Measurements from ENCODE around the gene RAET1L. TPM values are rescaled to one million over a fixed set of nuclear protein-coding genes. Genes with fewer than 3 reads are reported as not detected.

Gene RAET1L
- total and polyA plus RNA-seq, 2 donors (not counting 1 experiment from before 2014, with no cell fraction given): not detected

- H2AFZ ChIP-seq (ENCODE audit: low read length): no peak overlapping the region
- no peaks in the 10 kb centered on the region for H4K20me1 ChIP-seq (ENCODE audit: control insufficient read depth, extremely low read depth, insufficient read depth, low read length)
- no peaks in the 10 kb centered on the region for H3K79me2 ChIP-seq (ENCODE audit: control insufficient read depth, insufficient read depth, low read length)
- H3K4me1 ChIP-seq (ENCODE audit: control insufficient read depth, extremely low read depth, insufficient read depth, low read length): no peaks in the 10 kb centered on the region
- H3K9ac ChIP-seq (ENCODE audit: insufficient read depth, low read length): no peak overlapping the region
- H3K27ac ChIP-seq (ENCODE audit: insufficient read depth, low read length): no peak overlapping the region
- H3K4me2 ChIP-seq (ENCODE audit: extremely low read depth, insufficient read depth, low read length): peak overlapping the region; percentile 63
- no peaks in the 10 kb centered on the region for H3K9me3 ChIP-seq (ENCODE audit: control insufficient read depth, insufficient read depth, low read depth, low read length)
- H3K36me3 ChIP-seq (ENCODE audit: control insufficient read depth, insufficient read depth, low read length): no peaks in the 10 kb centered on the region
- DNase-seq (ENCODE audit: low read depth in 2 of 2): no peak
- peaks cover 59% of the 10 kb centered on the region for H3K27me3 ChIP-seq (ENCODE audit: control insufficient read depth, insufficient read depth, low read length)
- no peak for TF ChIP-seq EZH2 (IDR thresholded peaks at IDR 0.05; ENCODE audit: low read length, missing control alignments)
- no peak for TF ChIP-seq CTCF (conservative IDR thresholded peaks at IDR 0.05 in 1 of 2, IDR thresholded peaks at IDR 0.05 in 1 of 2; ENCODE audit: low read depth in 1 of 2, low read length in 2 of 2)
- peak overlapping the region in 1 of 4 experiments; percentile 27 for H3K4me3 ChIP-seq (replicated peaks in 1 of 4; ENCODE audit: control extremely low read depth in 1 of 4, insufficient read depth in 1 of 4, low read depth in 3 of 4, low read length in 4 of 4)
Measured at GRCh38 chr6:149990661-149991471, 34.5 kb downstream of the RAET1L start.

- Histone ChIP-seq H3K4me1 (ENCODE audit: control insufficient read depth, extremely low read depth, insufficient read depth, low read length) (no peaks in the 10 kb centered on the region), H4K20me1 (ENCODE audit: control insufficient read depth, extremely low read depth, insufficient read depth, low read length) (no peaks in the 10 kb centered on the region), H3K9me3 (ENCODE audit: control insufficient read depth, insufficient read depth, low read depth, low read length) (no peaks in the 10 kb centered on the region), H2AFZ (ENCODE audit: low read length) (no peak overlapping the region), H3K9ac (ENCODE audit: insufficient read depth, low read length) (no peak overlapping the region), H3K27me3 (ENCODE audit: control insufficient read depth, insufficient read depth, low read length) (peaks cover 66% of the 10 kb centered on the region), H3K4me2 (ENCODE audit: extremely low read depth, insufficient read depth, low read length) (peak overlapping the region; percentile 63), H3K36me3 (ENCODE audit: control insufficient read depth, insufficient read depth, low read length) (no peaks in the 10 kb centered on the region), H3K27ac (ENCODE audit: insufficient read depth, low read length) (no peak overlapping the region), H3K79me2 (ENCODE audit: control insufficient read depth, insufficient read depth, low read length) (no peaks in the 10 kb centered on the region), H3K4me3 (replicated peaks in 1 of 4; ENCODE audit: control extremely low read depth in 1 of 4, insufficient read depth in 1 of 4, low read depth in 3 of 4, low read length in 4 of 4) (no peak overlapping the region)
- TF ChIP-seq EZH2 (IDR thresholded peaks at IDR 0.05; ENCODE audit: low read length, missing control alignments): peak; percentile 70
- no peak for TF ChIP-seq CTCF (conservative IDR thresholded peaks at IDR 0.05 in 1 of 2, IDR thresholded peaks at IDR 0.05 in 1 of 2; ENCODE audit: low read depth in 1 of 2, low read length in 2 of 2)
- DNase-seq (ENCODE audit: low read depth in 2 of 2): no peak
Measured at GRCh38 chr6:149990212-149990660, 35.1 kb downstream of the RAET1L start.

GRCh38 chr6:149988550-149989346 lies 36.6 kb downstream of the RAET1L start:
- H3K27ac ChIP-seq (ENCODE audit: insufficient read depth, low read length): no peak overlapping the region
- H3K9ac ChIP-seq (ENCODE audit: insufficient read depth, low read length): no peak overlapping the region
- H3K4me3 ChIP-seq (replicated peaks in 1 of 4; ENCODE audit: control extremely low read depth in 1 of 4, insufficient read depth in 1 of 4, low read depth in 3 of 4, low read length in 4 of 4): no peak overlapping the region
- no peak overlapping the region for H2AFZ ChIP-seq (ENCODE audit: low read length)
- DNase-seq (ENCODE audit: low read depth in 2 of 2): no peak
- H3K9me3 ChIP-seq (ENCODE audit: control insufficient read depth, insufficient read depth, low read depth, low read length): no peaks in the 10 kb centered on the region
- H3K4me2 ChIP-seq (ENCODE audit: extremely low read depth, insufficient read depth, low read length): no peak overlapping the region
- H3K36me3 ChIP-seq (ENCODE audit: control insufficient read depth, insufficient read depth, low read length): no peaks in the 10 kb centered on the region
- peaks cover 69% of the 10 kb centered on the region for H3K27me3 ChIP-seq (ENCODE audit: control insufficient read depth, insufficient read depth, low read length)
- no peaks in the 10 kb centered on the region for H3K4me1 ChIP-seq (ENCODE audit: control insufficient read depth, extremely low read depth, insufficient read depth, low read length)
- H3K79me2 ChIP-seq (ENCODE audit: control insufficient read depth, insufficient read depth, low read length): no peaks in the 10 kb centered on the region
- TF ChIP-seq EZH2 (IDR thresholded peaks at IDR 0.05; ENCODE audit: low read length, missing control alignments) (peak; percentile 61), CTCF (conservative IDR thresholded peaks at IDR 0.05 in 1 of 2, IDR thresholded peaks at IDR 0.05 in 1 of 2; ENCODE audit: low read depth in 1 of 2, low read length in 2 of 2) (no peak)
- H4K20me1 ChIP-seq (ENCODE audit: control insufficient read depth, extremely low read depth, insufficient read depth, low read length): no peaks in the 10 kb centered on the region

Measured in fibroblast of lung (primary cell).